Stimulated activated CD8-positive, alpha-beta memory T cell treated with anti-CD3 and anti-CD28 coated beads, Interleukin-12 subunit alpha, Interleukin-12 subunit beta, amount 100 ng/mL, for 24 hours (primary cell): Measurements from ENCODE around the gene ABCA13.

Experiments used
- DNase-seq: peaks from one replicate; pipeline ENCODE4 v3.0.0-alpha.2; 2020; ENCODE audit errors: extremely low read depth

ABCA13 gene

GRCh38 chr7:48245751-48246472 lies 74.7 kb downstream of the ABCA13 start:
- no peak for DNase-seq

- DNase-seq: no peak
These were observed 77.9 kb downstream of the ABCA13 start for GRCh38 chr7:48249166-48249565.

- no peak for DNase-seq
These were observed 79.2 kb downstream of the ABCA13 start for GRCh38 chr7:48250441-48250951.

GRCh38 chr7:48251766-48252165 lies 80.5 kb downstream of the ABCA13 start:
- no peak for DNase-seq

- no peak for DNase-seq
These were observed 81.7 kb downstream of the ABCA13 start for GRCh38 chr7:48252995-48253394.

- DNase-seq: no peak
These were observed 83.8 kb downstream of the ABCA13 start for GRCh38 chr7:48255046-48255445.

- no peak for DNase-seq
These were observed 88.4 kb downstream of the ABCA13 start for GRCh38 chr7:48259463-48260280.

- DNase-seq: no peak
These were observed 90.4 kb downstream of the ABCA13 start for GRCh38 chr7:48261696-48262095.

- no peak for DNase-seq
These were observed 91.5 kb downstream of the ABCA13 start for GRCh38 chr7:48262606-48263310.

- DNase-seq: no peak
These were observed 92.0 kb downstream of the ABCA13 start for GRCh38 chr7:48263311-48263650.

GRCh38 chr7:48269066-48269465 lies 97.8 kb downstream of the ABCA13 start:
- DNase-seq: no peak

GRCh38 chr7:48274662-48275061 lies 103.4 kb downstream of the ABCA13 start:
- no peak for DNase-seq

GRCh38 chr7:48279420-48279819 lies 108.2 kb downstream of the ABCA13 start:
- no peak for DNase-seq

- no peak for DNase-seq
These were observed 108.8 kb downstream of the ABCA13 start for GRCh38 chr7:48280100-48280499.

GRCh38 chr7:48285373-48285772 lies 114.1 kb downstream of the ABCA13 start:
- DNase-seq: no peak

GRCh38 chr7:48286836-48287235 lies 115.6 kb downstream of the ABCA13 start:
- DNase-seq: no peak

GRCh38 chr7:48289656-48290055 lies 118.4 kb downstream of the ABCA13 start:
- no peak for DNase-seq

GRCh38 chr7:48292949-48293348 lies 121.7 kb downstream of the ABCA13 start:
- DNase-seq: no peak

- no peak for DNase-seq
These were observed 124.2 kb downstream of the ABCA13 start for GRCh38 chr7:48295296-48295971.

GRCh38 chr7:48296966-48297365 lies 125.7 kb downstream of the ABCA13 start:
- no peak for DNase-seq

GRCh38 chr7:48298779-48299178 lies 127.5 kb downstream of the ABCA13 start:
- no peak for DNase-seq
